ACC112 (cell line): ENCODE data around the gene BNIPL.
A peak's percentile ranks its signal among the peaks of the same experiment; 100 is the strongest.

Experiments used
- H2AFZ ChIP-seq: fragments of 200-600 bp; sonication (generic); one replicate; pipeline ENCODE4 v1.6.0; 2017; ENCODE audit warnings: antibody characterized with exemption, low read length; ENCODE audit not compliant: unreplicated experiment
- H3K27ac ChIP-seq: fragments of 200-600 bp; sonication (generic); 2 replicates; pipeline ENCODE4 v1.5.1; 2014; ENCODE audit warnings: low read depth, mild to moderate bottlenecking, antibody characterized with exemption, low read length, moderate library complexity
- H3K27me3 ChIP-seq: fragments of 200-600 bp; sonication (generic); 2 replicates; pipeline ENCODE4 v1.6.1; 2014; ENCODE audit warnings: mild to moderate bottlenecking, antibody characterized with exemption, low read length, moderate library complexity, mixed read lengths; ENCODE audit not compliant: insufficient read depth
- H3K36me3 ChIP-seq: fragments of 200-600 bp; sonication (generic); 2 replicates; pipeline ENCODE4 v1.6.1; 2016; ENCODE audit warnings: mild to moderate bottlenecking, antibody characterized with exemption, low read length, moderate library complexity, mixed read lengths; ENCODE audit not compliant: insufficient read depth
- H3K4me1 ChIP-seq: fragments of 200-600 bp; sonication (generic); one replicate; pipeline ENCODE4 v1.6.1; 2016; ENCODE audit warnings: low read length, mixed read lengths; ENCODE audit not compliant: insufficient read depth, unreplicated experiment, control insufficient read depth
- H3K4me3 ChIP-seq: fragments of 200-600 bp; sonication (generic); 2 replicates; pipeline ENCODE4 v1.5.1; 2014; ENCODE audit warnings: mild to moderate bottlenecking, low read depth, low read length
- H3K79me2 ChIP-seq: fragments of 200-600 bp; sonication (generic); one replicate; pipeline ENCODE4 v1.6.0; 2016; ENCODE audit warnings: low read length; ENCODE audit not compliant: control insufficient read depth, unreplicated experiment, insufficient read depth

Gene BNIPL

DNA sequence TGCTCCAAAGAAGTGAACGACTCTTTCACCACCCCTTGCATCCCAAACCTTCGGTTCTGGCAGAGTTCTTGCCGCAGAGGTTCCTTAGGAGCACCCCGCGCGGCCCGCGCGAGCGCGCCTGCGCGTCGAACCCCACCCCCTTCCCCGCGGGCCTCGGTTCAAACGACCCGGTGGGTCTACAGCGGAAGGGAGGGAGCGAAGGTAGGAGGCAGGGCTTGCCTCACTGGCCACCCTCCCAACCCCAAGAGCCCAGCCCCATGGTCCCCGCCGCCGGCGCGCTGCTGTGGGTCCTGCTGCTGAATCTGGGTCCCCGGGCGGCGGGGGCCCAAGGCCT is 11.2 kb downstream of the BNIPL start, which contains the start of gene C1orf56:
Gene C1orf56 (plus strand): TSS at position 161 of the 334 bp plus-strand sequence. CDS start 97 bp downstream, at position 258.
- no peaks in the 10 kb centered on the region for H3K27me3 ChIP-seq
- H3K27ac ChIP-seq, result peak within 1 kb of the TSS; percentile 63
- H2AFZ ChIP-seq, result peak within 1 kb of the TSS; percentile 90

DNA sequence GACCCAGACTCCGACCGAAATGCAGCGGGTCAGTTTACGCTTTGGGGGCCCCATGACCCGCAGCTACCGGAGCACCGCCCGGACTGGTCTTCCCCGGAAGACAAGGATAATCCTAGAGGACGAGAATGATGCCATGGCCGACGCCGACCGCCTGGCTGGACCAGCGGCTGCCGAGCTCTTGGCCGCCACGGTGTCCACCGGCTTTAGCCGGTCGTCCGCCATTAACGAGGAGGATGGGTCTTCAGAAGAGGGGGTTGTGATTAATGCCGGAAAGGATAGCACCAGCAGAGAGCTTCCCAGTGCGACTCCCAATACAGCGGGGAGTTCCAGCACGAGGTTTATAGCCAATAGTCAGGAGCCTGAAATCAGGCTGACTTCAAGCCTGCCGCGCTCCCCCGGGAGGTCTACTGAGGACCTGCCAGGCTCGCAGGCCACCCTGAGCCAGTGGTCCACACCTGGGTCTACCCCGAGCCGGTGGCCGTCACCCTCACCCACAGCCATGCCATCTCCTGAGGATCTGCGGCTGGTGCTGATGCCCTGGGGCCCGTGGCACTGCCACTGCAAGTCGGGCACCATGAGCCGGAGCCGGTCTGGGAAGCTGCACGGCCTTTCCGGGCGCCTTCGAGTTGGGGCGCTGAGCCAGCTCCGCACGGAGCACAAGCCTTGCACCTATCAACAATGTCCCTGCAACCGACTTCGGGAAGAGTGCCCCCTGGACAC is 11.7 kb downstream of the BNIPL start:
- H3K27me3 ChIP-seq, result no peaks in the 10 kb centered on the region
- H3K27ac ChIP-seq, result peak overlapping the region; percentile 63
- peak overlapping the region; percentile 93 for H3K4me3 ChIP-seq
- H3K4me1 ChIP-seq, result peaks cover 26% of the 10 kb centered on the region
- peaks cover 5% of the 10 kb centered on the region for H3K79me2 ChIP-seq
- H3K36me3 ChIP-seq, result peaks cover 4% of the 10 kb centered on the region; the same call in 1 of the 2 replicates
- peak overlapping the region; percentile 90 for H2AFZ ChIP-seq

More for the DNA sequence above, 11.2 kb downstream of the BNIPL start, which contains the start of gene C1orf56:
- H3K36me3 ChIP-seq, result no peaks in the 10 kb centered on the region; the same call in 1 of the 2 replicates
- H3K4me1 ChIP-seq, result peaks cover 26% of the 10 kb centered on the region
- H3K79me2 ChIP-seq, result peaks cover 5% of the 10 kb centered on the region
- H3K4me3 ChIP-seq, result peak within 1 kb of the TSS; percentile 93

- Histone ChIP-seq H3K27ac (no peak overlapping the region), H3K36me3 (peaks cover 4% of the 10 kb centered on the region; the same call in 1 of the 2 replicates), H3K4me1 (peaks cover 26% of the 10 kb centered on the region), H3K27me3 (no peaks in the 10 kb centered on the region), H2AFZ (no peak overlapping the region), H3K4me3 (peak overlapping the region; percentile 93), H3K79me2 (peaks cover 5% of the 10 kb centered on the region)
These were observed 12.3 kb downstream of the BNIPL start for GRCh38 chr1:151048645-151049032.

DNA sequence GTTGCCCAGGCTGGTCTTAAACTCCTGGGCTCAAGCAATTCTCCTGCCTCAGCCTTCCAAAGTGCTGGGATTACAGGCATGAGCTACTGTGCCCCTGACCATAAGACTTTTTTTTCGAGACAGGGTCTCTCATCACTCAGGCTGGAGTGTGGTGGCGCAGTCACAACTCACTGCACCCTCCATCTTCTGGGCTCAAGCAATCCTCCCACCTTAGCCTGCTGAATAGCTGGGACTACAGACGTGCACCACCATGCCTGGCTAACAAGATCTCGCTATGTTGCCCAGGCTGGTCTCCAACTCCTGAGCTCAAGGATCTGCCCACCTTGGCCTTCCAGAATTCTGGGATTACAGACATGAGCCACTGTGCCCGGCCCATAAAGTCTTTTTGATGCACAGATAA is 13.1 kb downstream of the BNIPL start:
- Histone ChIP-seq H3K36me3 (peaks cover 11% of the 10 kb centered on the region; the same call in 1 of the 2 replicates), H3K27me3 (no peaks in the 10 kb centered on the region), H3K79me2 (peaks cover 12% of the 10 kb centered on the region), H3K4me3 (no peak overlapping the region; the same call in 1 of the 2 replicates), H3K27ac (no peak overlapping the region), H2AFZ (no peak overlapping the region), H3K4me1 (peaks cover 26% of the 10 kb centered on the region)

- H3K36me3 ChIP-seq, result peaks cover 18% of the 10 kb centered on the region
- peaks cover 19% of the 10 kb centered on the region for H3K79me2 ChIP-seq
- peaks cover 26% of the 10 kb centered on the region for H3K4me1 ChIP-seq
- H3K27me3 ChIP-seq, result no peaks in the 10 kb centered on the region
- 0 out of 2 replicates have a peak overlapping the region, but pooled peaks have one; percentile 0 for H3K27ac ChIP-seq
- no peak overlapping the region; the same call in 1 of the 2 replicates for H3K4me3 ChIP-seq
- no peak overlapping the region for H2AFZ ChIP-seq
These were observed 13.8 kb downstream of the BNIPL start for GRCh38 chr1:151050051-151050688.

DNA sequence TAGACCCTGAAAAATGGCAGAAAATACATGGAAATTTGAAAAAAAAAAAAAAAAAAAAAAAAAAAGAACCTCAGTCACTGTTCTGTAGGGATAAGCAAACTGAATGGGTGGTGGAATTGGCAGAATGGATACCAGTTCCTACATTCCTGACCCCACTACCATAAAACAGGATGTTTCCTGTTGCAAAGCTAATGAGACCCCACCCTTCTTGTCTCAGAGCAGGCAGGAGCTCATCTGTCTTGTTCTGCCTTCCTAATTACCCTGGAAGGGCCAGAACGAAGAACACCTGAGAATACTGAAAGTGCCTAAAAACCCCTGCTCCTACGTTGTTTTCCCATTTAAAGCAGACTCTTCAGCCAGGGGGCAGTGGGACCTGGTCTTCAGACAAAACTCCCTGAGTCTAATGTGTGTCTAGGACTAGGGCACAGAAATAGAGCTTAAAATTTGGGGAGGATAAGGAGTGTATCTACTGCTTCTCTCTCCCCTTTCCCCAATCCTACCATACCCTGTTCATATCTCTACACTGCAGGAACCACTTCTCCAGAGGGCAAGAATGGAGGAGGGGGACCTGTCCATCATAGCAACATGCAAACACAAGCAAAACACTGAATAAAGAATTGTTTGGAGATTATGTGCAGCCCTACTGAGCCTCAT is 15.1 kb downstream of the BNIPL start:
- H3K27ac ChIP-seq, result no peak overlapping the region
- H3K79me2 ChIP-seq, result peaks cover 32% of the 10 kb centered on the region
- peaks cover 38% of the 10 kb centered on the region for H3K4me1 ChIP-seq
- no peaks in the 10 kb centered on the region for H3K27me3 ChIP-seq
- no peak overlapping the region for H3K4me3 ChIP-seq
- H3K36me3 ChIP-seq, result peaks cover 23% of the 10 kb centered on the region
- H2AFZ ChIP-seq, result no peak overlapping the region

DNA sequence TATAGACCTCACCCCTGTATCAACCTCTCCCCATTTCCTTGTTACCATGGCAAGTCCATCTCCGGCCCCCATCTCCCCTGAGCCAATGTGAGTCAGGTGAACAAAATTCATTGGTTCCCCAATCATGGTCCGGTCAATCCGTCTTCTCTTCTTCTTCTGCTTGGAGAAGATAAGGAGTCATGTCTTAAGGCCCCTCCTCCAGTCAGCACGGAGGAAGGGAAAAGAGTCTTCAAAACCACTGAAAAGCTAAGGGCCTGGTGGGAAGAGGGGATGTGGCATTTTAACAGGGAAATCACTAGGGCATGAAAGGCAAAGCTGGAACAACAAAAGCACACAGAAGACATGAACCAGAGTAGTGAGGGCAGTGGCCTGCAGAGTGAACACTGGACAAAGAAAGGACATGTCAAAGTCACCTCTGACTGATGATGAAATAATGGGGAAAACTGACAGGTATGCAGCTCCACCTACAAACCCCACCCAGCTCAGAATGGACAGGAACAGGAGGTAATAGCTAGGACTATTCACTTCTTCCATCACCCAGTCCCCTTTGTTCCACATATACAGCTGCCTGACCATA is 18.7 kb downstream of the BNIPL start:
- Histone ChIP-seq H3K79me2 (peaks cover 62% of the 10 kb centered on the region), H3K27me3 (no peaks in the 10 kb centered on the region), H3K4me1 (peaks cover 31% of the 10 kb centered on the region), H3K36me3 (peaks cover 23% of the 10 kb centered on the region), H2AFZ (no peak overlapping the region), H3K4me3 (no peak overlapping the region), H3K27ac (0 out of 2 replicates have a peak overlapping the region, but pooled peaks have one; percentile 40)

DNA sequence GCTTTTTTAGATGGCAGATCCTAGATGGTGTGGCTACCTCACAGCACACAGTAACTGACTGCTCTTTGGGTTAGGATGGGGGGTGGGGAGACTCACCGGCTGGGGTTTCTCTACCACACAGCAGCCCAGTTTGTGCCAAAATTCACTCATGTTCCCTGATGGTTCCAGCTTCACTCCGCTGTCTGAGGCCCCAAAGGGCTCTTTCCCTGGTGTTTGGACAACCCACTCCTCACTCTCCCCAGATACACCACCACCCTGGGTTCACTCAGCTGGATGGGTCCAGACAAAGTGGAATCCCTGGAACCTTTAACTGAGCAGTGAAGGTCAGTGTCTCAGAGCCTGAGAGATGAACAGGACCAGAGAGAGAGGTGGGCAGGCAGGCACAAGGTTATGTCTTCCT is 19.2 kb downstream of the BNIPL start:
- H3K27me3 ChIP-seq, result no peaks in the 10 kb centered on the region
- peaks cover 68% of the 10 kb centered on the region for H3K79me2 ChIP-seq
- H3K4me1 ChIP-seq, result peaks cover 26% of the 10 kb centered on the region
- H3K36me3 ChIP-seq, result peaks cover 23% of the 10 kb centered on the region
- H3K4me3 ChIP-seq, result no peak overlapping the region
- H2AFZ ChIP-seq, result no peak overlapping the region
- H3K27ac ChIP-seq, result 0 out of 2 replicates have a peak overlapping the region, but pooled peaks have one; percentile 40

GRCh38 chr1:151056149-151056548 is 19.8 kb downstream of the BNIPL start:
- Histone ChIP-seq H3K27ac (peak overlapping the region; percentile 40; the same call in 1 of the 2 replicates), H3K4me1 (peaks cover 24% of the 10 kb centered on the region), H3K79me2 (peaks cover 73% of the 10 kb centered on the region)

GRCh38 chr1:151058692-151059091 is 22.3 kb downstream of the BNIPL start:
- Histone ChIP-seq H3K4me1 (peaks cover 33% of the 10 kb centered on the region), H2AFZ (no peak overlapping the region), H3K36me3 (peaks cover 19% of the 10 kb centered on the region), H3K4me3 (peak overlapping the region; percentile 83), H3K27me3 (no peaks in the 10 kb centered on the region), H3K27ac (peak overlapping the region; percentile 99), H3K79me2 (peaks cover 95% of the 10 kb centered on the region)

More at GRCh38 chr1:151056149-151056548, 19.8 kb downstream of the BNIPL start:
- Histone ChIP-seq H3K36me3 (peaks cover 23% of the 10 kb centered on the region), H3K27me3 (no peaks in the 10 kb centered on the region), H3K4me3 (peak overlapping the region; percentile 83), H2AFZ (no peak overlapping the region)
